Hematopoietic multipotent progenitor cell treated with erythropoietin and hydrocortisone succinate and interleukin-3 and kit ligand, for 17 days (in vitro differentiated cells): Measurements from ENCODE around the gene DDX41.
"Not testable (repeated sequence)": the region's sequence is repeated elsewhere in the genome, so short reads cannot be mapped to it uniquely, and the experiment has no call there.

Source experiments
- DNase-seq: peaks from one replicate; pipeline ENCODE4 v3.0.0-alpha.2; 2015; ENCODE audit warnings: low spot score

Gene DDX41

GRCh38 chr5:177498013-177498787, 18.6 kb downstream of the DDX41 start:
- peak; percentile 65 for DNase-seq

- peak; percentile 97 for DNase-seq
Measured at GRCh38 chr5:177497292-177498012, 19.3 kb downstream of the DDX41 start, which contains the start of gene PDLIM7. TSS of gene PDLIM7 (minus strand) at chr5:177497604. CDS start at chr5:177496512, 1,092 bp downstream.

- peak; percentile 9 for DNase-seq
Measured at GRCh38 chr5:177496727-177497291, 20.0 kb downstream of the DDX41 start.

DNA sequence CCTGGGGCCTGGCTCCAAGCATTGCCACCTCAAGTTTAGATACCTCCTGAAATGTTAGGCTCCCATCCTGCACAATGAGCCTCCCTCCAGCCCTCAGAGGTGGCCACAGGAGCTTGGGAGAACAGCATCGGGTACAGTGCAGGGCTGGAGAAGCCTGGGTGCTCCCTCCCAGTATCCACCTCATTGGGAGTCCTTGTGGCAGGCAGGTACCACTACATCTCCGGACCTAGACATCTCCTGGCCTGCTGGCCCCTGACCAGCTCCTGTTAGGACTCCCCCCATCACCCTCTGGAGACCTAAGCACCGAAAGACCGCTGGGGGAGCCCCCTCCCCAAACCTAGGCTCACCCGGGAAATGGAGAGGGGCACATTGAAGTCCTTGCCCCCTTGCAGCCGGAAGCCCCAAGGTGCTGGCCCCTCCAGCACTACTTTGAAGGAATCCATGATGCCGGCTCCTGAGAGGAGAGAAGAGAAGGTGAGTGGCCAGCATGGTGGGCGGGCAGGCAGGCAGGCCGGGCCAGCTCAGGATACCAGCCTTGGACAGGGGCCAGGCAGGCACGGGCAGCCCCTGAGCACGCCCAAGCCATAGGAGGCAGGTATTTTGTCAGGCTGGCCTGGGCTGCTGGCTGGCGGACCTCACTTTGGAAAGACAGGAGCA, 20.6 kb downstream of the DDX41 start:
- DNase-seq: peak; percentile 15

DNA sequence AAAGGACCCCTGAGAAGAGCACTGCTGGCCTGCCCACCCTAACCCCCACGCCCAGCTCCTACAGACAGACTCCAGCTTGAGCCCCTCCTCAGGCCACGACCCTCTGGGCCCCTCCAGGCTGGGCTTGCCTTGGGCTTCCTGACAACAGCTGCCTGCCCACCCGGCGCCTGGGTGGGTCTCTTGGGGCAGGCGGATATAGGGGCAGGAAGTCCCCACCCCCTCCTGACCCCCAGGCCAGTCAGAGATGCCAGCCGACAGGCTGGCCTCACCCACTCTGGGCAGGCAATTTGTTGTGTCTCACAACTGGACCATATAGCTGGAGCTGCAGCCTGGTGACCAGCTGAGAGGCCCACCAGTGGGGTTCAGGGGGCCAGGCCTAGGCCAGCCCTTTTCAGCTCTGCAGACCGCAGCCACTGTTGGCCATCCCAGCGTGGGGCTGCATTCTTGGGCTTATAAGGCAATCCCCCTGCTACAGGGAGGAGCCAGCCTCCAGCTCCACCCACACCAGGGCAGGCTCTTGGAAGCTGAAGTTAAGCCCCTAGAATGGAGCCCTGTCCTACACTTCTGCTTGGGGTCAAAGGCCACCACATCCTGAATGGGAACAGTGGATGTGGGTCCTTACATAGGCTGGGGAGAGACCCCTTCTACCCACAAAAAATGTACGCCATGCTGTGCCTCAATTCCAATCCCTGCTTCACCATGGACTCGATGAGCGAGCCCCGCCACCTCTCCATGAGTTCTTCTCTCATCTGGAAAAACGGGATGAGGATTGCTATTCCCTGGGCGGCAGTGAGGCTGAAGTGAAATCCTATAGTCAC, 21.3 kb downstream of the DDX41 start:
- DNase-seq: no peak

DNA sequence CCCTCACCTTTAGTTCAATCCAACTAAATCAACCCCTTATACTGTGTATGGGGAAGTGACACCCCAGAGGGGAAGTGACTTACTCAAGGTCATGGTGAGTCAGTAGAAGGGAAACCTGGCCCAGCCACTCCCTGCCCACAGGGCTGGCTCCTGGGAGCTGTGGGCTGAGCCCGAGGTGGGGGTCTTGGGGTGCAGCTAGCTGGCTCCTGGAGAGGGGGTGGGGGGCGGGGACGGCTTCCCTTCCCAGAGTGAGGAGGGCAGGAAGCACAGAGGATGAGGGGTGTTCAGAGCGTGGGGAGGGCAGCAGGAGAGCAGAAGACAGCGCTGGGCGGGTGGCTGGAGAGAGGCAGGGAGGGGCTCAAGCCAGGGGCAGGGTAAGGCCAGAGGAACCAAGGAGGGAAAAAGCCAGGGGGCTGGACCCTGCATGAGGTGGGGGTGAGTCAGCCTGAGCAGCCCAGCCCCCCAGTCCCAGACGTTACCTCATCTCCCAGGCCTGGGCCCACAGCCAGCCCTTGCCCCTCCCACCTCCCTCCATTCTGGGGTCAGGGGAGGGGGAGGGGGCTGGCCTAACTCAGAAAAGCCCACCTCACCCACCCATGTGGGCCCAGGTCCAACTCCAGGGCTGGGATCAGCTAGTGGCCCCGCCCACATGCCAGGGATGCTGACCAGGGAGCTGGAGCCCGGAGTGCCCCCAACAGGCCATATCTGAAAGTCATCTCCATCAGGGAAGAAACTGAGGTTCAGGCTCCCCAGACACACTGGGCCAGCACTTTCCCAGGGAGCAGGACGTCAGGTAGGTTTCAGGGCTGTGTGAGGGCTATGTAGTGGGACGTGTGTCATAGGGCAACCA, 22.2 kb downstream of the DDX41 start:
- DNase-seq: peak; percentile 45

- no peak for DNase-seq
Measured at GRCh38 chr5:177493795-177494345, 22.9 kb downstream of the DDX41 start.

- no peak for DNase-seq
Measured at GRCh38 chr5:177492841-177493240, 23.9 kb downstream of the DDX41 start.

GRCh38 chr5:177491983-177492746, 24.6 kb downstream of the DDX41 start:
- no peak for DNase-seq

- peak; percentile 71 for DNase-seq
Measured at GRCh38 chr5:177491429-177491945, 25.3 kb downstream of the DDX41 start.

- DNase-seq: no peak
Measured at GRCh38 chr5:177490992-177491391, 25.8 kb downstream of the DDX41 start.

DNA sequence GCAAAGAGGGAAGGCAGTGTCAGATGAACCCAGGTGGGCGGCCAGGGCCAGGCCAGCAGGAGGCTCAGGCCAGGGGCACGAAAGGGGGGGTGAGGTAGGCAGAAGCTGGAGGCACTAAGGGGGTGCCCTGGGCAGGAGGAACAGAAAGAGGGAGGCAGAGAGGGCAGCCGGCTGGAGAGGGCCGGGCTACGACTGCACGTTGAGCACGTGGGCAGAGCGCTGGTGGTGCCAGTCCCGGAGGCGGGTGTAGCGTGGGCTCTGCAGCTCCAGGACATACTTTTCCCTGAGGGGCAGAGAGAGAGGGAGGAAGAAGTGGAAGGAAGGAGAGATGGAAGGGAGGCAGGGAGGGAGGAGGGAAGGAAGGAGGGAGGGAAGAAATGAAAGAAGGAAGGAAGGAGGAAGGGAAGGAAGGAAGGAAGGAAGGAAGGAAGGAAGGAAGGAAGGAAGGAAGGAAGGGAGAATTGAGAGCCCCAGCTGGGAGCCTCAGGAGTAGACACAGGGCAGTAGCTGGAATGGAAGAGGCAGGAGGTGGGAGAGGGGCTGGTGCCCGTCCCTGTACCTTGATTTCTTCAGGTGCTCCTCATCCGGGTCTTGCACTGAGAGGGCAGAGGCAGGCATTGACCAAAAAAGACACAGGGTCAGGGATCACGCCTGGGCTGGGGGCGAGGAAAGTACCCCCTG, 26.3 kb downstream of the DDX41 start:
- DNase-seq: no peak

- DNase-seq: no peak
Measured at GRCh38 chr5:177489119-177489716, 27.5 kb downstream of the DDX41 start.

GRCh38 chr5:177487975-177488374, 28.8 kb downstream of the DDX41 start:
- DNase-seq: no peak

GRCh38 chr5:177487144-177487543, 29.6 kb downstream of the DDX41 start:
- DNase-seq: no peak

DNA sequence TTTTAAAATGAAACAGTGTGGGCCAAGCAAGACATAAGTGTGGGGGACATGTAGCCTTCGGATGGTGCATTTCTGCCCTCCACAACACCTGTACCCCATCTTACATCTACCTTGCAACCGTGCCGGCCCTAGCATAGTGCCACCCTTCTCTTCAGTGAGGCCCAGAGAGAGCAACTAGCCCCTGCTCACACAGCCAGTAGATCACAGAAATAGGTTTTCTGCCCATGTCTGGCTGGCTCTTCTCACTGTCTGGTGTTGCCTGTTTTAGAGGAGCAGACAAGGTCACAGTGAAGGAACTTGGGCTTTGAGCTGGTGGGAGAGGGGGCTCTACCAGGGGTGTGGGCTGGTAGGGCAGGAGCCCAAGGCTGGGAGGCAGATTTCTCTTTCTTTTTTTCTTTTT, 30.5 kb downstream of the DDX41 start:
- no peak for DNase-seq

DNA sequence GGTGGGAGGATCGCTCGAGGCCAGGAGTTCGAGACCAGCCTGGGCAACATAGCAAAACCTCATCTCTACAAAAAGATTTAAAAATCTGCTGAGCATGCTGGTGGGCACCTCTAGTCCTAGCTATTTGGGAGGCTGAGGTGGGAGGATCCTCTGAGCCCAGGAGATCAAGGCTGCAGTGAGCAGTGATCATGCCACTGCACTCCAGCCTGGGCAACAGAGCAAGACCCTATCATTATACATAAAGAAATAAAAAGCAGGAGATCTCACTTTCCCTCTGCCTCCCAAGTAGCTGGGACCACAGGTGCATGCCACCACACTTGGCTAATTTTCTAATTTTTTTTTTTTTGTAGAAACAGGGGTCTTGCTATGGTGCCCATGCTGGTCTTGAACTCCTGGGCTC, 31.0 kb downstream of the DDX41 start:
- not testable (repeated sequence) for DNase-seq

DNA sequence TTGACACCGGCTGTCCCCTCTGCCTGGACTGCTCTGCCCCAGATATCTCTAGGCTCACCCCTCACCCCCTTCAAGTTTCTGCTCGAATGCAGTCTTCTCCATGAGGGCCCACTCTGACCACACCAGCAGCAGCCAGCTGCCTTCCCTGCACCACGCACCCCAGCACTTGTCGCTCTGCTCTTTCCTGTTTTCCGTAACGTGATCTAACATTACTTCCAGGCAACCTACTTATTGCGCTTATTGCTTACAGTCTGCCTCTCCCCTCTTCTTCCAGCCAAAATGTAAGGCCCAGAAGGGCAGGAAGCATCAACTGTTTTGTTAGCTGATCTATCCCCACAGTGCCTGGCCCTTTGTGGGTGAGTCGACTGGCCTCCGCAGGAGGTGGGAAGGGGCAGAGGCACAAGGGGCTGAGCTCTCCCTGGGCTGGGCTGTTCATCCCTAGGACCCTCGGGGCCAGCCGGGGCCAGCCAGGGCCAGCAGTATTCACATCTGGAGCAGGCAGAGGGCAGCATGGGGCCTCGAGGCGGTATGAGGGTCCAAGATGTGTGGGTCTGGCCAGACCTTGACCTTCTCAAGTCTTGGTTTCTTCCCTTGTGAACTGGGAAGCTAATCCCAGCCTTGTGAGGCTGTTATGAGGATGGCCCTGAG, 31.7 kb downstream of the DDX41 start:
- DNase-seq: no peak
